Adipose tissue (tissue), 3 donors: ENCODE data around the gene SFXN2. TPM values are rescaled to one million over a fixed set of nuclear protein-coding genes. Genes with fewer than 3 reads are reported as not detected.
"Not testable (repeated sequence)": the region's sequence is repeated elsewhere in the genome, so short reads cannot be mapped to it uniquely, and the experiment has no call there.

ENCODE experiments used
- H3K27ac ChIP-seq: one replicate; pipeline ENCODE4 v1.5.1; 2013; ENCODE audit warnings: low read depth, low read length
- WGBS, 3 donors: extraction: QIAGEN DNeasy Blood & Tissue Kit; methylation state at CpG; one replicate each; pipeline ENCODE4 v1.1.7; 2013; 5-methylcytosine and 5-hydroxymethylcytosine counted together
- polyA plus RNA-seq, 3 donors: library from polyadenylated mRNA; stranded (reverse); fragments of 200-250 nt; gene quantifications; one replicate each; pipeline ENCODE4 v1.2.3, GENCODE V29; 2013
- donor health status: healthy with polysubstance abuse.
- donor health status: Bipolar disorder and iron deficiency.
- donor health status: healthy.

Gene SFXN2
- polyA plus RNA-seq, 3 donors: 3.0 to 11.5 (median 10.8) TPM

GRCh38 chr10:102678068-102678400, 36.4 kb upstream of the SFXN2 start:
- WGBS, 3 donors: 39 to 91% (median 89%) methylated on average over 9 of the region's 9 CpGs
- no peak overlapping the region for H3K27ac ChIP-seq

GRCh38 chr10:102678842-102679289, 35.6 kb upstream of the SFXN2 start:
- 6 to 23% (median 18%) methylated on average over 9 of the region's 9 CpGs for WGBS, 3 donors
- H3K27ac ChIP-seq: no peak overlapping the region

- 93 to 97% (median 94%) methylated on average over 4 of the region's 4 CpGs for WGBS, 3 donors
Measured at GRCh38 chr10:102679596-102679995, 34.8 kb upstream of the SFXN2 start.

GRCh38 chr10:102681696-102682095, 32.7 kb upstream of the SFXN2 start:
- 80 to 85% (median 82%) methylated on average over 5 of the region's 5 CpGs for WGBS, 3 donors
- H3K27ac ChIP-seq: no peak overlapping the region

More at GRCh38 chr10:102679596-102679995, 34.8 kb upstream of the SFXN2 start:
- no peak overlapping the region for H3K27ac ChIP-seq

- H3K27ac ChIP-seq: no peak overlapping the region
- 89 to 93% (median 90%) methylated on average over 7 of the region's 7 CpGs for whole genome bisulfite sequencing, 3 donors
Measured at GRCh38 chr10:102682416-102682815, 32.0 kb upstream of the SFXN2 start.

- 82 to 89% (median 88%) methylated on average over 4 of the region's 4 CpGs for WGBS, 3 donors
- no peak overlapping the region for H3K27ac ChIP-seq
Measured at GRCh38 chr10:102682981-102683380, 31.5 kb upstream of the SFXN2 start.

GRCh38 chr10:102683736-102684135, 30.7 kb upstream of the SFXN2 start:
- WGBS, 3 donors: 82 to 90% (median 83%) methylated on average over 5 of the region's 5 CpGs
- no peak overlapping the region for H3K27ac ChIP-seq

- 67 to 85% (median 67%) methylated on average over 8 of the region's 8 CpGs for WGBS, 3 donors
- H3K27ac ChIP-seq: no peak overlapping the region
Measured at GRCh38 chr10:102691285-102692066, 23.0 kb upstream of the SFXN2 start.

- 96 to 98% (median 97%) methylated on average over 10 of the region's 10 CpGs for WGBS, 3 donors
- not testable (repeated sequence) for H3K27ac ChIP-seq
Measured at GRCh38 chr10:102695401-102695800, 19.0 kb upstream of the SFXN2 start.

GRCh38 chr10:102696736-102697135, 17.7 kb upstream of the SFXN2 start:
- no peak overlapping the region for H3K27ac ChIP-seq
- 93 to 97% (median 97%) methylated on average over 3 of the region's 3 CpGs for WGBS, 3 donors

GRCh38 chr10:102698894-102699293, 15.5 kb upstream of the SFXN2 start:
- 84 to 93% (median 88%) methylated on average over 2 of the region's 2 CpGs for WGBS, 3 donors
- H3K27ac ChIP-seq: no peak overlapping the region

GRCh38 chr10:102701272-102701671, 13.2 kb upstream of the SFXN2 start:
- 81 to 94% (median 82%) methylated on average over 3 of the region's 3 CpGs for WGBS, 3 donors
- H3K27ac ChIP-seq: no peak overlapping the region

- 98 to 99% (median 99%) methylated on average over 3 of the region's 3 CpGs for WGBS, 3 donors
- no peak overlapping the region for H3K27ac ChIP-seq
Measured at GRCh38 chr10:102701796-102702195, 12.6 kb upstream of the SFXN2 start.

GRCh38 chr10:102702742-102703141, 11.7 kb upstream of the SFXN2 start:
- no peak overlapping the region for H3K27ac ChIP-seq
- WGBS, 3 donors: 75 to 89% (median 85%) methylated on average over 2 of the region's 2 CpGs

- H3K27ac ChIP-seq: no peak overlapping the region
- WGBS, 3 donors: 85 to 90% (median 85%) methylated on average over 6 of the region's 6 CpGs
Measured at GRCh38 chr10:102704915-102705314, 9.5 kb upstream of the SFXN2 start.

- 53 to 59% (median 54%) methylated on average over 2 of the region's 2 CpGs for WGBS, 3 donors
- no peak overlapping the region for H3K27ac ChIP-seq
Measured at GRCh38 chr10:102705531-102705930, 8.9 kb upstream of the SFXN2 start.

GRCh38 chr10:102710609-102711008, 3.8 kb upstream of the SFXN2 start:
- 61 to 71% (median 69%) methylated on average over 4 of the region's 4 CpGs for WGBS, 3 donors

GRCh38 chr10:102712089-102712488, 2.3 kb upstream of the SFXN2 start:
- no peak overlapping the region for H3K27ac ChIP-seq
- 84 to 87% (median 86%) methylated on average over 4 of the region's 4 CpGs for WGBS, 3 donors

More at GRCh38 chr10:102710609-102711008, 3.8 kb upstream of the SFXN2 start:
- no peak overlapping the region for H3K27ac ChIP-seq

- 9 to 12% (median 12%) methylated on average over 8 of the region's 8 CpGs for WGBS, 3 donors
- no peak overlapping the region for H3K27ac ChIP-seq
Measured at GRCh38 chr10:102712843-102713538, 1.4 kb upstream of the SFXN2 start.

- WGBS, 3 donors: 0% methylated on average over 13 of the region's 13 CpGs
- no peak overlapping the region for H3K27ac ChIP-seq
Measured at GRCh38 chr10:102713539-102713813, 960 bp upstream of the SFXN2 start.
